ENCODE measurements around the gene TTC36.
A peak's percentile ranks its signal among the peaks of the same experiment; 100 is the strongest.
"Not testable (repeated sequence)": the region's sequence is repeated elsewhere in the genome, so short reads cannot be mapped to it uniquely, and the experiment has no call there.

Gene TTC36, protein sequence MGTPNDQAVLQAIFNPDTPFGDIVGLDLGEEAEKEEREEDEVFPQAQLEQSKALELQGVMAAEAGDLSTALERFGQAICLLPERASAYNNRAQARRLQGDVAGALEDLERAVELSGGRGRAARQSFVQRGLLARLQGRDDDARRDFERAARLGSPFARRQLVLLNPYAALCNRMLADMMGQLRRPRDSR

DNA sequence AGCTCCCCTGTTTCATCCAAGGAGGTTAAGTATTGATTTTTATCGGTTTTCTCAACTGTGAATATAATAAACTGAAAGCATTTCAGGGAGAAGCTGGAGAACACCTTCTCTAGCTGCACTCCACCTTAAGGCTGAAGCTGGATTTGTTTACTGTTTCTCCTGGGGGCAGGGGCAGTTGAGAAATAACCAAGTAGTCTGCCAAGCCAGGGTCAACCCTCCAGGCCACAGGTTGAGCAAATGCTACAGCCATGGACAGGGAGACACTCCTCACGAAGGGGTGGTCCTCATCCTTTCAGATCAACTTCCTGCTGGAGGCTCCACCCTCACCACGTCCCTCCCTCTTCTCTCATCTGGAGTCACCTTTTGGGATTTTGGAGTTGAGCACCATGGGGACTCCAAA is at the start of gene TTC36:
Gene TTC36, plus strand, starts transcription at position 366 of the 400 bp plus-strand sequence. Its CDS starts 21 bp downstream, at position 387.
- no peak for DNase-seq

- not testable (repeated sequence) for DNase-seq
Measured at GRCh38 chr11:118481238-118481637, 46.0 kb upstream of the TTC36 start.

DNA sequence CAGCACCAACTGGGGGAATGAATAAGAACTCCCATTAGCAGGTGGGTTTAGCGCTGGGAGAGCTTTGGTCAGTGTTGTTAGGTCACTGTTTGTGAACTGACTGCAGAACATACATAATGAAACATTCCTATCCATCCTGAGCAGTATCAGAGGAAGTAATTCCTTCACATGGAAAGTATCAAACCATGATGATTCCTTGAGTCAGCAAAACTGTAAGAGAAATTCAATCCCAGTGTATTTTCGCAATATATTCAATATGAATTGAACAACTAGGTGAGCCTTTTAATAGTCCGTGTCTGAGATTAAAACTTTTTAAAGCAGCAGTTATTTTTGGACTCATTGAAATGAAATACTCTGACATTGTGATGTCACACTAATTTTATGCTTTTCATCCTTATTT is 42.9 kb upstream of the TTC36 start:
- DNase-seq, result no peak

GRCh38 chr11:118485273-118485672 is 42.0 kb upstream of the TTC36 start:
- no peak for DNase-seq

DNA sequence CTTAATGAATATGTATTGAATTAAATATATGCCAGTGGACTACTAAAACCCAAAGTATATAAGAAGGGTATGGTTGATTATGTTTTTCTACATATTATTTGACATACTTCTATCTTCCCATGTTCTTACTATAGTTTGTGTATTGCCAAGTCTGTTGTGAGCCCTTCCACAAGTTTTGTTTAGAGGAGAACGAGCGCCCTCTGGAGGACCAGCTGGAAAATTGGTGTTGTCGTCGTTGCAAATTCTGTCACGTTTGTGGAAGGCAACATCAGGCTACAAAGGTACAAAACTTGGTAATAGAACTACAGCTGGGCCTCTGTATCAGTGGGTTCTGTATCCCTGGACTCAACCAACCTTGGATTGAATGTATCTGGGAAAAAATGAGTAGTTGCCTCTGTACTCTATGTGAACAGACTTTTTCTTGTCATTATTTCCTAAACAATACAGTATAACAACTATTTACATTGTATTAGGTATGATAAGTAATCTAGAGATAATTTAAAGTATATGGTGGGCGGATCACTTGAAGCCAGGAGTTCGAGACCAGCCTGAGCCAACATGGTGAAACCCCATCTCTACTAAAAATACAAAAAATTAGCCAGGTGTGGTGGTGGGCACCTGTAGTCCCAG is 38.7 kb upstream of the TTC36 start:
- peak; percentile 86 for DNase-seq

- no peak for DNase-seq
Measured at GRCh38 chr11:118491041-118491440, 36.2 kb upstream of the TTC36 start.

- DNase-seq, result no peak
Measured at GRCh38 chr11:118497831-118498230, 29.4 kb upstream of the TTC36 start.

- no peak for DNase-seq
Measured at GRCh38 chr11:118503216-118503615, 24.1 kb upstream of the TTC36 start.

- no peak for DNase-seq
Measured at GRCh38 chr11:118511601-118512000, 15.7 kb upstream of the TTC36 start.

DNA sequence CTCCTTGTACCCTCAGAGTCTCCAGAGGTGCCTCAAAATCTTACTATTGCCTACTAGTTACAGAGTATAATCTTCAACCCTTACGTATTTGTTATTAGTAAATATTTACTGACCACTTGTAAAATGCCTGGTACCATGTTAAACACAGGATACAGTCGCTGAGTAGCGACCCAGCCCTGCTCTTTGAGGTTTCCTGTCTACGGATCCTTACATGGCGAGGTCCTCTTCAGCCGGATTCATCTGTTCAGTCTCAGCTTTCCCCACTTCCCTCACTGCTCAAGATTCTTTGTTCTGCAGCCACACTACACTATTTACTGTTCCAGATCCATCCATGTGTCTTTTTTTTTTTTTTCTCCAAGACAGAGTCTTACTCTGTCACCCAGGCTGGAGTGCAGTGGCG is 13.2 kb upstream of the TTC36 start:
- peak; percentile 23 for DNase-seq

DNA sequence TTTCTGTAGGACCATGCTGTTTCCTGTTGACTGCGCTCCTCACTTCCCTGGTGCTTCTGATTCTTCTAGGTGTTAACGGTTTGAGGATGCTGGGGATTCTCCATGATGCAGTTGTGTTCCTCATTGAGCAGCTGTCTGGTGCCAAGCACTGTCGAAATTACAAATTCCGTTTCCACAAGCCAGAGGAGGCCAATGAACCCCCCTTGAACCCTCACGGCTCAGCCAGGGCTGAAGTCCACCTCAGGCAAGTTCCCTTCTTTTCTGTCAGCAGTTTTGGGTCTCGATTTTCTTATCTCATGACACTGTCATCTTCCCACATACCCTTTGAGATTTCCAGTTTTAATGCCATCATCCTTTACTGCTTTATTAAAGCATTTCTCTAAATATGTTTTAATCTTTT is 7.7 kb upstream of the TTC36 start:
- DNase-seq, result no peak

GRCh38 chr11:118521892-118522311 is 5.4 kb upstream of the TTC36 start:
- DNase-seq, result no peak

- no peak for DNase-seq
Measured at GRCh38 chr11:118522571-118523072, 4.7 kb upstream of the TTC36 start.

GRCh38 chr11:118524356-118524755 is 2.9 kb upstream of the TTC36 start:
- DNase-seq, result no peak

DNA sequence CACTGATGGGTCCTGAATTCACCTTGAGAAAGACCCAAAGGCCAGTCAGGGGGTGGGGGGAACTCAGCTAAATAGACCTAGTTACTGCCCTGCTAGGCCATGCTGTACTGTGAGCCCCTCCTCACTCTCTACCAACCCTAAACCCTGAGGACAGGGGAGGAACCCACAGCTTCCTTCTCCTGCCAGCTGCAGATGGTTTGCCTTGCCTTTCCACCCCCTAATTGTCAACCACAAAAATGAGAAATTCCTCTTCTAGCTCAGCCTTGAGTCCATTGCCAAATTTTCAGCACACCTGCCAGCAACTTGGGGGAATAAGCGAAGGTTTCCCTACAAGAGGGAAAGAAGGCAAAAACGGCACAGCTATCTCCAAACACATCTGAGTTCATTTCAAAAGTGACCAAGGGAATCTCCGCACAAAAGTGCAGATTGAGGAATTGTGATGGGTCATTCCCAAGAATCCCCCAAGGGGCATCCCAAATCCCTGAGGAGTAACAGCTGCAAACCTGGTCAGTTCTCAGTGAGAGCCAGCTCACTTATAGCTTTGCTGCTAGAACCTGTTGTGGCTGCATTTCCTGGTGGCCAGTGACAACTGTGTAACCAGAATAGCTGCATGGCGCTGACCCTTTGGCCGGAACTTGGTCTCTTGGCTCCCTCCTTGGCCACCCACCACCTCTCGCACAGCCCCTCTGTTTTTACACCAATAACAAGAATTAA is 2.4 kb upstream of the TTC36 start:
- no peak for DNase-seq

GRCh38 chr11:118526688-118527087 is 586 bp upstream of the TTC36 start:
- DNase-seq, result no peak

GRCh38 chr11:118528511-118528910 is 1.2 kb downstream of the TTC36 start:
- no peak for DNase-seq

GRCh38 chr11:118529584-118530175 is 2.4 kb downstream of the TTC36 start:
- DNase-seq, result no peak

DNA sequence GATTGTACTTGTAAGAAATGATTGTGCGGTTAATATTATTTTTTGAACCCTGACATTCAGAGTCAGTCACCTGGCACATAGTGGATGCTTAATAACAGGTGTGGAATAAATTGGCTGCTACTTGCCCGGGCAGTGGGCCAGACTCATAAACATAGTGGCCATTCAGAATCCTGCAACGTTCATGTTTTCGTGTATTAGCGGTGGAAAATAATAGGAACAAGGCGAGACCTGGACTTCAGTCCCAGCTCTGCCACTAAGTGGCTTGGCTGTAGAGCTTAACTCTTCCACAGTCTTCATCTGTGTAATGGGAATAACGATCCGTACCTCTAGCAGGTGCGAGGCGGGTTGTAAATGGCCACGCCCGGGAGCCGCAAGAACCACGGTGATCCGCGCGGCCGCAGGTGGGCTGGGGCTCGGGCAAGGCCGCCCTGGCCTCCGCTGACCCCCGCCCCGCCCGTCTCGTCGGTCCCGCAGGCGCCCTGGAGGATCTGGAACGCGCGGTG is 3.0 kb downstream of the TTC36 start:
- DNase-seq, result no peak

- DNase-seq, result peak; percentile 80
Measured at GRCh38 chr11:118530683-118531596, 3.7 kb downstream of the TTC36 start, which contains the start of gene TMEM25. TSS of gene TMEM25 (plus strand) at chr11:118531192. CDS start at chr11:118531802, 610 bp downstream.

DNA sequence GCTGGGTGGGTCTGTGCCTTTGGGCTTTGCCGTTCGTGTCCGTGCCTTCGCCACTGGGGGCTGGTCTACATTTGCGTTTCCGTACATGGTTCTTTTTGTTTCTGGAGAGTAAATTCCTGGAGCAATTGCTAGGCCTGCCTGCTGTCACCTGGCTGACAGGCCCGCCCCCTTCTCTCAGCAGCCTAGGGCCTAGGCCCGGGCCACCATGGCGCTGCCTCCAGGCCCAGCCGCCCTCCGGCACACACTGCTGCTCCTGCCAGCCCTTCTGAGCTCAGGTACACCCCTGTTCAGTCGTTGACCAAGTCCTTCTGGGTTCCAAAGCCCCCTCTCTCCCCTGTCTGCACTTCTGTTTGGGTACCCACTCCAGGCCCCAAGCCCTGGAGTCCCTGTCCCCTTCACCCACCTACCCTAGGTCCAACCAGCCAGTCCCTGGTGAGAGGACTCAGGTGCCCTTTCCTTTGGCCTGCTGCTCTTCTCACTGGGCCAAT is 4.4 kb downstream of the TTC36 start:
- DNase-seq, result no peak

DNA sequence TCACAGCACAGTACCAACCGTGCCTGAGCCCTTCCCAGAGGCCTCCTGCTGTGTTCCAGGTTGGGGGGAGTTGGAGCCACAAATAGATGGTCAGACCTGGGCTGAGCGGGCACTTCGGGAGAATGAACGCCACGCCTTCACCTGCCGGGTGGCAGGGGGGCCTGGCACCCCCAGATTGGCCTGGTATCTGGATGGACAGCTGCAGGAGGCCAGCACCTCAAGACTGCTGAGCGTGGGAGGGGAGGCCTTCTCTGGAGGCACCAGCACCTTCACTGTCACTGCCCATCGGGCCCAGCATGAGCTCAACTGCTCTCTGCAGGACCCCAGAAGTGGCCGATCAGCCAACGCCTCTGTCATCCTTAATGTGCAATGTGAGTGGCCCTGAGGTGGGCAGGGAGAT is 4.8 kb downstream of the TTC36 start:
- no peak for DNase-seq

Data from CD4-positive, alpha-beta T cell treated with Interleukin-6 for 4 hours (primary cell).